HG03108 (cell line): ENCODE data around the gene RBPMS2.

Experiments used
- ATAC-seq: cut with Tn5 transposase; IDR thresholded peaks from one replicate; pipeline ENCODE4 v1.9.1; 2021; ENCODE audit warnings: moderate library complexity; ENCODE audit not compliant: unreplicated experiment

The RBPMS2 gene

DNA sequence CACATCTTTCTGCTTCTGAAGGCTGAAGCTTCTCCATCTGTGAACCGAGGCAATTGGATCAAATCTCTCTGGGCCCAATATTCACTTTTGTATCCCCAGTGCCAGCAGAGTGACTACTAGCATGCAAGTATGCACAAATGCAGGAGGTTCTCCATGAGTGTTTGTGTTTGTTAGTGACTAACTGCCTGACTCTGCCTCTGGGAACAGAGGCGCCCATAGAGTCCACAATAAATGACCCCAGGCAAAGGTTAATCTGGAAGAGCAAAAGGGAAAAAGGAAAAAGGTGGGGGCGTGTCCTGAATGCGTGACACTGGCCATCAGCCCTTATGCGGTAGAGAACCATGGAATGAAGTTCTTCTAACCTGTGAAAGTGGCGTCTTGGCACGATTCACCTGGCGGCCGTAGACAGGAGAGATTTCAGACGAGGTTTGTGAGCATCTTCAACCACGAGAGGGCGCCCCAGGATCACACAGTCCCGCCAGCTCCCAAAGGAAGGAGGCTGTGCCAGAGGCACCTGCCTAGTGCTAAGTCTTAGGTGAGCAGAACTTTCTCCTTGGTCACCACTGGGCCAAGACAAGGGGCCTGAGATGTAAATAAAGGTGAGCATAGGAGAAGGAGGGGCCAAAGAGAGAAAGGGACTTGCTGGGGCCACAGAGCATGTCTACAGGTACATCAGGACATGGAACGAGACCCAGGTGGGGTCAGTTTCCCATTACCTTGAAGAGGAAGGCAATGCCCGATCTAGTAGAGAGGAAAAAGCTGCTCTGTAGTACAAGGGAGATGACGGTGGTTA lies 44.2 kb downstream of the RBPMS2 start:
- peak; percentile 54 for ATAC-seq

DNA sequence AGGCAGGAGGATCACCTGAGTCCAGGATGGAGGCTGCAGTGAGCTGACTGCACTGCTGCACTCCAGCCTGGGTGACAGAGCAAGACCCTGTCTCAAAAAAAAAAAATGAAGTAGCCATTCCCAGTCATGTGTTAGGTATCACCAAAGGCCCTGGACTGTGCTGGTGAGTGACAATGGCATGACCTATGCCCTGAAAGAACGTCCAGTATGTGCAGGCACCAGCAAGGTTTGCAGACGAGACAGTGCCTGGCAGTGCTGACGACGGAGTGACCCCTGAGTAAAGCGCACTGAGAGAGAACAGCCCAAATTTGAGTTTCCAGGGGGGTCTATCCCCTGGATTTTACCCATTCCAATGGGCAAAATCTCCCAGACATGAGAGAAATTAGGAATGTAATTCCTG lies 45.2 kb downstream of the RBPMS2 start:
- ATAC-seq = no peak

DNA sequence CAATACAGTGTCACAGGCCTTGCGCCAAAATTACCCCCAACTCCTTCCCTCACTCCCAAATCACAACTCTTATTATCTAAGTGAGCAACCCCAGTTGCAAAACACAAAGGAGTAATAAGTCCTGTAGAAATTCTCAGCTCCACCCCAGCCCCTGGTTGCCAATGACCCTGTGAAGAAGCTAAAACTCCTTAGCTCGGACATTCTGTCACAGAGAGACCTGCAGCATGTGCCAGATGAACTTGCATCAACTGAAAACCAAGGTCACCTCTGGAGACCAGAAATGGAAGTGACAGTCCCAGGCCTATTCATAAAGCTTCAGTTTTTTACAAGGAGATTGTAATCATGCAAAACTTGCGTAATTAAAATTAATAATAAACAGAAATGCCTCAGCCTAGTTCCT lies 55.2 kb downstream of the RBPMS2 start:
- ATAC-seq = no peak

DNA sequence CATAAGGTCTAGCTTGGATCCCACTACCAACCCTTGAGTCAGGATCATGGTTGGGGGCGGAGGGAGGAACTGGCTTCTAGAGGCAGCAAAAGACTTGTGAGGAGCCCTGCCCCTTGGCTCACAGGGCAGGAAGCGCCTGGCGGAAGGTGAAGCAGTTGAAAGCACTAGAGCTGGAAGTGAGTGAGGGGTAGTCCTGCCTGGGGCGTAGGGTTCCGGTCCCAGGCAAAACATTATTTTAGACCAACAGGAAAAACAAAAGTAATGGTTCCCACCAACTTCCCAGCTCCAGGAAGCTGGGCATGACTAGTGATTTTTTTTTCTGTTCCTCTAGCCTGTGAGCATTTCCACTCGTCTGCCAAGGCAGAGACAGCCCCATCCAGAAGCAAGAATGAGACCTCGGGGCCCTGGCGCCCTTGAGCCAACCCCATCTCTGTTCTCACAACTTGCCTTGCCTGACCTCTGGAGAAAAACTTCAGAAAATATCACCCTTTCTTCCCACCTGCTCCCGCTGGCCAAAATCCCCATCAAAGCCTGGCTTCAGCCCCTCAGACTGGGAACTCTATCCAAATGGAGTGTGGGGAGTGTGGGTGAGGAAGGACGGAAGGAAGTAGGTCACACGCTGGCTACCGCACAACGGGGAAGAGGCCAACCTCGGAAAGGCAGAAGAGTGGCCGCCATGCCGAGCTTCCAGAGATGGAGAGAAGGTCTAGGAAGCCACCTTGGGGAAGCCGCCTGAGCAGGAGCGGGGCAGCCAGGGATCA lies 57.5 kb downstream of the RBPMS2 start:
- ATAC-seq = no peak

DNA sequence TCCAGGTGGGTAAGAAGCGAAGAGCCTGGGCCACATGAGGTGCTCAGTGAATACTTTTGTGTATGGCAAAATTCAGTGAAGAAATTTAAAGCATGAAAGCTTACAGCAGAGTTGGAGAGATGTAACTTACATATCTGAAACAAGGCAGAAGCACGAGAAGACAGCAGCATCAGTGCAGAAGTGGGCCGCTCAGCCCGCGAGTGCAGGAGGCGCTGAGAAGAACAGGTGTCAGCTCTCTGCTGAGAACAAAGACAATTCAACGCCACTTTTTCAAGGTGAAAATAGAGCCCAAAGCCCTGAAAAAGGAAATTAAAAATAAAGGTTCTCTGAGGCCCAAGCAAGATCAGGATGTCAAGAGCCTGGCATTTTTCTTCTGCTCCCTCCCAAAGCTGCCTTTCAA lies 58.3 kb downstream of the RBPMS2 start:
- ATAC-seq = no peak

DNA sequence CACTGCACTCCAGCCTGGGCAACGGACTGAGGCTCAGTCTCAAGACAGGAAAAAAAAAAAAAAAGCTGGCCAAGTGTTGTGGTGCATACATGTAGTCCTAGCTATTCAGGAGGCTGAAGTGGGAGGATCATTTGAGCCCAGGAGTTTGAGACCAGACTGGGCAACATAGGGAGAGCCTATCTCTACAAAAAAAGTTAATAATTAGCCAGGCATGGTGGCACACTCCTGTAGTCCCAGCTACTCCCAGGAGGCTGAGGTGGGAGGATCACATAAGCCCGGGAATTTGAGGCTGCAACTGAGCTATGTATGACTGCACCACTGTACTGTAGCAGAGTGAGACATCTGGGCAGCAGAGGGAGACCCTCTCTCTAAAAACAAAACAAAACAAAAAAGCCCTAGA lies 58.9 kb downstream of the RBPMS2 start:
- no peak for ATAC-seq

DNA sequence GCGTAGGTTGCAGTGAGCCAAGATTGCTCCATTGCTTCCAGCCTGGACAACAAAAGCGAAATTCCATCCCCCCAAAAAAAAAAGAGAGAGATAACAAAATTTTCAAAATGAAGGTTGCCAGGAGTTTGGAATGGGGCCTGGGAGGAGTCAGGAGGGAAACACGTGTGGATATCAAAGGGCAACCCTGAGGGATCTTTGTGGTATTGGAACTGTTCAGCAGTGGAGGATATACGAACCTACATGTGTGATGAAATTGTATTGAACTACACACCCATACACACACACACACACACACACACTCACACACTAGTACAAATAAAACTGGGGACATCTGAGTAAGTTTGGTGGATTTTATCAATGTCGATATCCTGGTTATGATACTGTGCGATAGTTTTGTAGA lies 61.8 kb downstream of the RBPMS2 start:
- ATAC-seq = no peak

DNA sequence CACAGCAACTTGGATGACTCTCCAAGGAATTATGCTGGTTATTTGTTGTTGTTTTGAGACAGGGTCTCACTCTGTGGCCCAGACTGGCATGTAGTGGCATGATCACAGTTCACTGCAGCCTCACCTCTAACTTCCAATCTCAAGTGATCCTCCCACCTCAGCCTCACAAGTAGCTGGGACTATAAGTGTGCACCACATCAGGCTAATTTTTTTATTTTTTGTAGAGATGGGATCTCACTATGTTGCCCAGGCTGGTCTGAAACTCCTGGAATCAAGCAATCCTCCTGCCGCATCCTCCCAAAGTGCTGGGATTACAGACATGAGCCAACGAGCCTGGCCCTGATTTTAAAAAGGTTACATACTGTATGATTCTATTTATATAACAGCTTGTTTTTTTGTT lies 63.0 kb downstream of the RBPMS2 start:
- no peak for ATAC-seq

DNA sequence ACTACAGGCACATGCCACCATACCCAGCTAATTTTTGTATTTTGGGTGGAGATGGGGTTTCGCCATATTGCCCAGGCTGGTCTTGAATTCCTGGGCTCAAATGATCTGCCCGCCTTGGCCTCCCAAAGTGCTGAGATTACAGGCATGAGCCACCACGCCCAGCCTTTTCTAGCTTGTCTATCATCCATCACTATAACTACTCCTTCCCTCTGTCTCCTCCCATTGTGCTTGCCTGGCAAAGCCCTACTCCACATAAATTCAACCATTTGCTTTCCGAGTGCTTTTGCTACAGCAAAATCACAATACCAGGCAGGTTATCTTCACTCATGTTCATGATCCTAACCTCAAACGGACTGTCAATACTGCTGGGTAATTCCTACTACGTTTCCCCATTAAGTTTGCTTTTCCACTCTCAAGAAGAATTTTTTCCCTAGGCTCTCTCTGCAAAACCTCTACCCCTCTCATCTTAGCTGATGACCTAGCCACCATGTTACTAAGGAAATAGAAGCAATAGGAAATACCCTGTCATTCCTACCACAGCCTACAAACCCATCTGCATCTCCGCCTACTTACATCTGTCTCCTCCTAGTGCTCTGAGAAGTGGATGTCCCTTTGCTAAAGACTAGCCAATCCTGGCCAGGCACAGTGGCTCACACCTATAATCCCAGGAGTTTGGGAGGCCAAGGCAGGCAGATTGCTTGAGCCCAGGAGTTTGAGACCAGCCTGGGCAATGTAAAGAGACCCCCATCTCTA lies 64.5 kb downstream of the RBPMS2 start:
- ATAC-seq = no peak

DNA sequence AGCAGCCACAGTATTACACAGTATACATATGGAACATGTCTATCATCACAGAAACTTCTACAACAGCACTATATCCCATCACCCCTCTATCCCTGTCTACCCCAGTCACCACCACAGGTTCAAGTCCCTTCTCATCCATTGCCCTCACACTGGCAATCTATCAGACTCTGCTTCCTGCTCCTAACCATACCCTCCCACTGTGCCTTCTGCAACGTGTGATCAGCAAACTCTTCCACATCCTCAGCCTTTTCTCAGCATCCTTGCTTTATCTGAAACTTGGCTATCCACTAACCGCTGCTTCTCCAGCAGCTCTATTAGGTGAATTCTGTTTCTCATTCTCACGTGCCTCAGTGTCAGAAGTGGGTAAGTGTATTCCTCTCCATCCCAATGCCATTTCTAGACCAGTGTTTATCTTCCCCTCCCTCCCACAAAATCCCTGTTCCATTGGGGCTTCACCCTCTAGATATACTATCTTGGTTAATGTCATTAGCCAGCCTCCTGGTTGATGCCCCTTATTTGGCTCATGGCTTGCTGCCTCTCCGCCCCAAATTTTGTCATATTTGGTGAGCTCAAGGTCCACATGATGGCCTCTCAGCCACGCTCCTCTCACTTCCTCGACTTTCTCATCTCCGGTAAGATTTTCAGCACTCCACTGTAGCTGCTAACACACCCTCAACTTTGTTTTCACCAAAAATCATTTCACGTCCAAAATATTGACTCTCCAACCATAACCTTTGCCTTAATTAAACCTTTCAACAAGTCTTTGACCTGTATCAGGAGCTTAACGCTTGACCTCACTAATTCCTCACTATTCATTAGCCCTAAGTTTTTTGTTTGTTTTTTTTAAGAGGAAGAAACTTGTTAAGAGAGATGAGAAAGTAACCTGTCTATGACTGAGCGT lies 69.1 kb downstream of the RBPMS2 start:
- no peak for ATAC-seq

DNA sequence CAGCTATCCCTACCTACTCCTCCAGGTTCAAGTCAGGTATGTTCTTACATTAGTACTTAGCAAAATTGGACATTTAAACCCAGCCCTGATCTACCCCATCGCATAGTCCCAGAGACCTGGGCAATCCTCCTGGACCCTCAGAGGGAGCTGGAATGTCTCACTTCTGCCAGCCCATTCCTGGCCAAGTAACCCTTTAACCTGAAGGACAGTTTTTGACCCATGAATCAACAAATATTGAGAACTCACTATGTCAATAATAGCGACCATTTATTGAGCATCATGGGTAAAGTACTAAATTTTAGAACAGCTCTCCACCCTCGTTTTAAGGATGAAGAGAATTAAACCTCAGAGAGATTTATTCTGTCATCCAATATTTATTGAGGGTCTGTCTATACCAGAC lies 70.4 kb downstream of the RBPMS2 start:
- ATAC-seq = no peak

DNA sequence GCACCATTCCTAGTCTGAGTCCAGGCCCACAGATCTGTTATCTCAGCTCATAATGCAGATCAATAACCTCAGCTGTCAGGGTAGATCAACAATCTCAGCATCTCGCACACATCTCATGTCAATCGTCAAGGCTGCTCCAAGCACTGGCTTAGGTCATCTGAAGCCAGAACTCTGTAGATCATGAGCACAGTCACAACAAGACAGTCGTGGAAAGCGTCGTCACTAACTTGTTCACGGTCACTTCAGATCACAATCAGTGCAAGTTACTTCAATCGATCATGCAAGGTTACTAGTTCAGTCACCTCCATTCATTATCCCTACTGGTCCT lies 71.8 kb downstream of the RBPMS2 start:
- ATAC-seq = no peak

DNA sequence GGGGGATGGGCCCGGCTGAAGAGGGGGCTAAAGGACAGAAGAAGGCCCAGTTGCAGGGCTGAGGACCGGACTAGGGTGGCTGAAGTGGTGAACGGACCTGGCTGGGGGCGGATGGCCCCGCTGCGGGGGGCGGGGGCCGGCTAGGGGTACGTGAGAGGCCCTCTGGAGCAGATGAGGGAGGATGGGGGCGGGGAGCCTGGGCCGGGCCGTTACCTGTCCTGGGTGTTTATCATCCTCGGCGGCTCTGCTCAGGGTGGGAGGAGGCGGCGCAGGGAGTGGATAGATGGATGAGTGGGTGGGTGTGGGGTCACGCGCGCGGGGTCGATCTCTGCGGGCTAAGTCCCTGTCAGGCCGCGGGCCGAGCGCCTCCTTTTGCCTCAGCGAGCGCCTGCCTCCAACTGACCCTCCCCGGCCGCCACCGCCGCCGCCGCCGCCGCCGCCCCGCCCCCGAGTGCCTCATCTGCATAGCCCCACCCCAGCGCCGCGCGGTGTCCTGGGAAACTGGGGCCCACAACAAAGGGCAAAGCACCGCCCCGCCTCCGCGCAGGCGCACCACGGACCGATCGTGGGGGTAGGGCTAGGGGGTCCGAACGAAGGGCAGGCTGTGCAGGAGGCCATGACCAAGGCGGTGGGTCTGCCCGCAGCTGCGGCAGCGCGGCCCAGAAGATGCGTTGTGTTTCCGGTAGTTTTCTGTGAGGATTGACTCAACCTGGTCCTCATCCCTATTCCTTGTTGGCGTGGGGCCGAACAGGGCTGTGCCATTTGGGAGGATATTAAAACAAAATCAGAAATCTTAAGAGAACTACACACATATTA lies 72.4 kb downstream of the RBPMS2 start:
- peak; percentile 88 for ATAC-seq

DNA sequence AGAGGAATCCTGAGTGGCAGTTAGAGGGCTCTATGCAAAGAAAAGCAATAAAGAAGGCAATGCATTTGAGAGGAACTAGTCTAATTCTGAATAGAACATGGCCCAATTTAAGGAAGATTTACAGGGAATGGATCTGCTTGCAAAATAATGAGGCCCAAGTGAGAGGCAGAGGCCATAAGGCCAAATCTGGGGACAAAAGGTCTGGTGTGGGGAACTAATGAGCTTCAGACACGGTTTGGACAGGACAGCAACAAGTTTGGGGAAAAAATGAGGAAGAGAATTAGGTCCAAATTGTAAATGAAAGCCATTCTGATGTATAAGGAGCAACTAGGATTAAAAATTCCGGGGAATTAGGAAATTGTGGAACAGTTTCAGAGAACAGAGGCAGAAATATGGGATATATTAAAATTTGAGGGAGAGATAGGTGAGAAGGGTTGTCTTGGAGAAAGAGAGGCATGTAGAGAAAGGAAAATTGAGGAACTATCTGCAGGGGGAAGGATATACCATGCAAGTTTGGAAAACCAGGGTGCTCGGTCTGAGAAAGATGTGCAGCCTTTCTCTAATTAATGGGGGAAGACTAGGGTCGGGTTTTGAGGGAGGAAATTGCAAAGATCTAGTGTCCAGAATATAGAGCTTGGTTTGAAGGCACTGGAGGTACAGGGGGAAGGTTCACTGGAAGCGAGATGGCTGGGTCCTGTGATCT lies 73.8 kb downstream of the RBPMS2 start:
- ATAC-seq = no peak

DNA sequence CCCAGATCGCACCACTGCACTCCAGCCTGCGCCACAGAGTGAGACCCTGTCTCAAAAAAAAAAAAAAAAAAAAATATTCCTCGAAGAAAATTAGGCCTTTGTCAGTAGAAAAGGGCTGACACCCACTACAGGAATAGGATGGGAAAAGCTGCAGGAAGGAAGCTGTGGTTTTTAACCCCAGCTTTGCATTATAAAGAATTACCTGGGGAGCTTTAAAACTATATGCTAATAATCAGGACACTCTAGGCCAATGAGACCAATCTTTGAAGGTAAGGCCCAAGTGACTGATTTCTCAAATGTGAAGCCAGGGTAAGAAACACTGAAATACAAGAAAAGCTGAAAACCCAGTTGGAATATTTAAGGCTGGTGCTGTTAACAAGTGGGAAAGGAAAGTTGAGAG lies 74.3 kb downstream of the RBPMS2 start:
- no peak for ATAC-seq

DNA sequence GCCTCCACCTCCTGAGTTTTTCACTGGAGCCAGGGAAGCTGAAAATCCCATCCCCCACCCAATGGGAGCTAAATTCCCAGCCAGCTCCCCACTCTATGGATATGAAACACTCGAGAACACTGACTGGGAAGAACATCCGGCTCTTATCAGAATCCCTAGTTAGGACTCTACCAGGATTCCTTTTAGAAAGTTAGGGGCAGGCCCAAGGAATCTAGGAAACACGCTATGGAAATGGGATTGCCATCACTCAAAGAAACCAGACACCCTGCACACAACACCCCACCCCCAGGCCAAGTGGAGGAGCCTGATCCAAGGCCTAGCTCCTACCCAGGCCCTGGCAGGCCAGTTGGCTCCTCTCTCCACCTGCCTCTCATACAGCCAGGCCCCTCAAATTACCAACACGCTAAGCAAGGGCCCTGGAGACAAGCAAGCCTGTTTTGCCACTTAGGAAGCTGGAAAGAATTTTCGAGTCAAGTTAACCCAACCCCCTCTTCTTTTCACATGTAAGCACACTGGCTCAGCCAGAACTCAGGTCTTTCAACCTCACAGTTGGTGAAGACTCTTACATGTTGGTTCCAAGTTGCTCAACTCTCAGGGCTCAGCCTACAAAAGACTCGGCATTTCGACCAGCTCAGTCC lies 75.5 kb downstream of the RBPMS2 start:
- ATAC-seq = no peak

DNA sequence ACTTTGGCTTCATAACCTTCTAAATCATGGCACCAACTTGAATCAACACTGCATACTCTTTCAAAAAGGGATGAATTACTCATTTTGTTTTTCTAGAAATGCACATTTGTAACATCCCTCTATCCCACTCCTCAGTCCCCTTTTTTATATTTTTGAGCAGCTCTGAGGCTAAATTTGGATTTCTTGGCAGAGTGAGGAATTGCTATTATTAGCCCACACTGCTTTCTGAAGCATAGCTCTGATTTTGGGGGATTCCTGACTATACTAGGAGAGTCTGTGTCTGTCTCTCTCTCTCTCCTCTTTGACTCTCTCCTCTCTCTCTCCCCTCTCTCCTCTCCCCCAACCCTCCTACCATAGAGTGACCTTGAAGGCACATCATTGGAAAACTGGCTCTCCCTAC lies 76.6 kb downstream of the RBPMS2 start:
- no peak for ATAC-seq

DNA sequence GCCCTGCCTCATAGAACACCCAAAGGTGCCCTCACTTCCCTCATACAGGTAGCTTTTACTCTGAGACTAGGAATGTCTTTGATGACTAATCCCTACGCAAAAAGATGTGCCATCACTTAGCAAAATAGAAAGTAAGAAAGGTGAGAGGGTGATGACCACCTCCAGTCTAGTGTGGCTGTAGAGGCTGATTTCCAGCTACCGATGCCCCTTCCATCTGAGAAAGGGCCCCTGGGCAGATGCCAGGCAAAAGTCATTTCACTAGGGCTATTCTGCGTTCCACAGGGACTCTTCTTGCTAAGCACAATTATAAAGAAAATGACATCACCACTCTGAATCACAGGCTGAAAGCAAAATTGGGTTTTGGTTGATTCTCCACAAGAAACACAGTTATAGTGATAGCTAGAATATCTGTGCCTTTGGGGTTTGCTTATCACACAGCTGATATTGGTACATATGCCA lies 77.4 kb downstream of the RBPMS2 start:
- no peak for ATAC-seq

DNA sequence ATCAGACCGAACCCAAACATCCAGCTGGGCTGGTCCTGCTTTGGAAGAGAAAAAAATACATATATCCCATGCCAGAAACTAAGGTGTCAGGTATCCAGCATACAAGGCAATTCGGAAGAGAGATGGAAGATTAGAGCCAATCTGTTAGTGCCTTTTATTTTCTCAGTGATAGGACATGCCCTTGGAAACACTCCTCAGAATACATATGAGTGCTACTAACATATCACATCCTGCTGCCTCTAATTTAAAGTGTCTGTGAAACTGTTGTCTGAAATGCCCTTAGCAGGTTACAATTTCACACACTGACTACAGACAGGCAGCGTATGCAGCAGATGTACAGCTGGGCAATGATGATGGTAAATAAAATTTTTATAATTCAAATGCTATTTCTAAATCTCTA lies 78.9 kb downstream of the RBPMS2 start:
- ATAC-seq = no peak
